Measurements from ENCODE around the gene ADAMTS15. TPM values are rescaled to one million over a fixed set of nuclear protein-coding genes. Genes with fewer than 3 reads are reported as not detected.

The ADAMTS15 gene, protein sequence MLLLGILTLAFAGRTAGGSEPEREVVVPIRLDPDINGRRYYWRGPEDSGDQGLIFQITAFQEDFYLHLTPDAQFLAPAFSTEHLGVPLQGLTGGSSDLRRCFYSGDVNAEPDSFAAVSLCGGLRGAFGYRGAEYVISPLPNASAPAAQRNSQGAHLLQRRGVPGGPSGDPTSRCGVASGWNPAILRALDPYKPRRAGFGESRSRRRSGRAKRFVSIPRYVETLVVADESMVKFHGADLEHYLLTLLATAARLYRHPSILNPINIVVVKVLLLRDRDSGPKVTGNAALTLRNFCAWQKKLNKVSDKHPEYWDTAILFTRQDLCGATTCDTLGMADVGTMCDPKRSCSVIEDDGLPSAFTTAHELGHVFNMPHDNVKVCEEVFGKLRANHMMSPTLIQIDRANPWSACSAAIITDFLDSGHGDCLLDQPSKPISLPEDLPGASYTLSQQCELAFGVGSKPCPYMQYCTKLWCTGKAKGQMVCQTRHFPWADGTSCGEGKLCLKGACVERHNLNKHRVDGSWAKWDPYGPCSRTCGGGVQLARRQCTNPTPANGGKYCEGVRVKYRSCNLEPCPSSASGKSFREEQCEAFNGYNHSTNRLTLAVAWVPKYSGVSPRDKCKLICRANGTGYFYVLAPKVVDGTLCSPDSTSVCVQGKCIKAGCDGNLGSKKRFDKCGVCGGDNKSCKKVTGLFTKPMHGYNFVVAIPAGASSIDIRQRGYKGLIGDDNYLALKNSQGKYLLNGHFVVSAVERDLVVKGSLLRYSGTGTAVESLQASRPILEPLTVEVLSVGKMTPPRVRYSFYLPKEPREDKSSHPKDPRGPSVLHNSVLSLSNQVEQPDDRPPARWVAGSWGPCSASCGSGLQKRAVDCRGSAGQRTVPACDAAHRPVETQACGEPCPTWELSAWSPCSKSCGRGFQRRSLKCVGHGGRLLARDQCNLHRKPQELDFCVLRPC
- total RNA-seq = 0.15 TPM

DNA sequence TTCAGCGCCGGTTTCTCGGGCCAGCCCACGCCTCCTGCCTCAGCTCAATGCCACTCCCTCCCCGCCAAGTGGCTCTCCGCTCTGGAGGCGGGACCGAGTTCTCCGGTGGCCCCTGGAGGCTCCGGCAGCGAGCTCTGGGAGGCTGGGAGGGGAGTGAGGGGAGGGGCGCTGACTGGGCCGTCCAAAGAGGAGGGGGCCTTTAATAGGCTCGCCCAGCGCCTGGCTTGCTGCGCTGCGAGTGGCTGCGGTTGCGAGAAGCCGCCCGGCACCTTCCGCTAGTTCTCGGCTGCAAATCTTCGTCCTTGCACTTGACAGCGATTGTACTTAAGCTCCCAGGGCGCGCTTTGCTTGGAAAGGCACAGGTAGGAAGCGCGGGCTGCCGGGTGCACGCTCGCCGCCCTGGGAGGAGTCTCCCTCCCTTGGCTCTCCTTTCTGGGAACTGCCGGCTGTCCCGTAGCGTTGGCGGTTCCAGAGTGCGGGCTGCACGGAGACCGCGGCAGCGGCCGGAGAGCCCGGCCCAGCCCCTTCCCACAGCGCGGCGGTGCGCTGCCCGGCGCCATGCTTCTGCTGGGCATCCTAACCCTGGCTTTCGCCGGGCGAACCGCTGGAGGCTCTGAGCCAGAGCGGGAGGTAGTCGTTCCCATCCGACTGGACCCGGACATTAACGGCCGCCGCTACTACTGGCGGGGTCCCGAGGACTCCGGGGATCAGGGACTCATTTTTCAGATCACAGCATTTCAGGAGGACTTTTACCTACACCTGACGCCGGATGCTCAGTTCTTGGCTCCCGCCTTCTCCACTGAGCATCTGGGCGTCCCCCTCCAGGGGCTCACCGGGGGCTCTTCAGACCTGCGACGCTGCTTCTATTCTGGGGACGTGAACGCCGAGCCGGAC is at the start of gene ADAMTS15:
TSS of gene ADAMTS15 (plus strand) at position 230 of the 894 bp plus-strand sequence. CDS start at position 559, 329 bp downstream.
- DNase-seq (ENCODE audit: low spot score) (no peak), ATAC-seq (peak; percentile 85)

- no peak for DNase-seq (ENCODE audit: low spot score)
- ATAC-seq = no peak
Measured at GRCh38 chr11:130399196-130399595, 49.2 kb upstream of the ADAMTS15 start.

- no peak for ATAC-seq
- DNase-seq (ENCODE audit: low spot score) = no peak
Measured at GRCh38 chr11:130400781-130401483, 47.5 kb upstream of the ADAMTS15 start.

GRCh38 chr11:130402570-130402969 is 45.9 kb upstream of the ADAMTS15 start:
- no peak for ATAC-seq

DNA sequence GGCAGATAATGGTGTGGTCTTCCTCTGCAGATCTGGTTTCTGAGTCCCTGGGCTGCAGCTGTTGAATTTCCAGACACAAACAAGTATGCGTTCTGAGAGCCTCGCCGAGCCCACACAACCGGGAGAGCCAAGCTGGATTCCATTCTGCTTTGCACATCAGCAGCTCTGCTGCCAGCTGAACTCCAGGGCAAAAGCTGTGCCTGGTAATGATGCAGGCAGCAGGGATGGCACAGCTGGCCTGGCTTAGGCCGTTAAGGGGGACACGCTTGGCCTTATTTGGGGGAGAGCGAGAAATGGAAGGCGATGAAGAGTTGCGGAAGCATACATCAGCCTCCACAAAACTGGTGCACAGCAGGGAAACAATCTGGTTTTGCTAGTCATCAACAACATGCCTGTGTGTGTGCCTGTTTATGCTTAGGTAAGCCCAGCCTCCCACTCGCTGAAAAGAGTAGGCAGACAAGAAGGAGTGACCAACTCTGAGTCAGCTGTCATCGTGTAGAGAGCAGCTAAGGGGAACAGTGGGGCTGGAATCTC is 45.1 kb upstream of the ADAMTS15 start:
- DNase-seq (ENCODE audit: low spot score) (no peak), ATAC-seq (no peak)

More at GRCh38 chr11:130402570-130402969, 45.9 kb upstream of the ADAMTS15 start:
- DNase-seq (ENCODE audit: low spot score) = no peak

- ATAC-seq (no peak), DNase-seq (ENCODE audit: low spot score) (no peak)
Measured at GRCh38 chr11:130403967-130404366, 44.5 kb upstream of the ADAMTS15 start.

DNA sequence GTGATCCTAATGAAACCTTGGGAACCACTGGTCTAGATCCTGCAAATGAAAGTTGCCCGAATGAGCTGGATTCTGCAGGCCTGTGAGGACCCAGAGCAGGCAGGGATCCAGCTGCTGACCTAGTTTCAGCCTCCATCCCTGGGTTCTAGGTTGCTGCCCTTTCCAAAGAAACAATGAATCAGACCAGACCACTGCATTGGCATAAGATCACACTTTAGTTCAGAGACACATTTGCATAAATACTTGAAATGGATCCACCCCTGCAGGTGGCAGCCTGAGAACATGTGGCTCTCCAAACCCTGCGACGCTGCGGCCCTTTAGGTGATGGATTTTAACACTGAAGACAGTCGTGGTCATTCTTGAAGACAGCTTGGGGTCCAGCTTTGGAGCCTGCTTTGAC is 43.7 kb upstream of the ADAMTS15 start:
- ATAC-seq (no peak), DNase-seq (ENCODE audit: low spot score) (no peak)

DNA sequence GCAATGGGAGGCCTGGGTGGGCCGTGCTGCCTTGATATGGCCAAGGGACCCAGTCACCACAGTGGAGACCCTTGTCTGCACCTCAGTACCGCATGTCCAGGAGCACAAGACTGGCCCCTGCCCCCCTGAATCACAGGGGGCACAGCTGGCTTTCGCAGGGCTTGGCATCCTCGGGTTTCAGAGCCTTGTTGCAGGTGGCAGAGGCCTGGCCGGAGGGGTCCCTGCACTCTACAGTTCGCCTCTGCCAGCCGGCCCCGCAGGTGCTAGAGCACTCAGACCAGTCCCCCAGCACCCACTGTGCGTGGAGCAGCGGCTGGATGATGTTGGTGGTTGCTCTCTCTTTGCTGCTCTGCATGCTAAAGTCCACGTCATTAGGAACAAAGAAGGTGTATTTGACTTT is 43.0 kb upstream of the ADAMTS15 start:
- DNase-seq (ENCODE audit: low spot score) (no peak), ATAC-seq (no peak)

GRCh38 chr11:130407978-130408377 is 40.5 kb upstream of the ADAMTS15 start:
- ATAC-seq (no peak), DNase-seq (ENCODE audit: low spot score) (no peak)

DNA sequence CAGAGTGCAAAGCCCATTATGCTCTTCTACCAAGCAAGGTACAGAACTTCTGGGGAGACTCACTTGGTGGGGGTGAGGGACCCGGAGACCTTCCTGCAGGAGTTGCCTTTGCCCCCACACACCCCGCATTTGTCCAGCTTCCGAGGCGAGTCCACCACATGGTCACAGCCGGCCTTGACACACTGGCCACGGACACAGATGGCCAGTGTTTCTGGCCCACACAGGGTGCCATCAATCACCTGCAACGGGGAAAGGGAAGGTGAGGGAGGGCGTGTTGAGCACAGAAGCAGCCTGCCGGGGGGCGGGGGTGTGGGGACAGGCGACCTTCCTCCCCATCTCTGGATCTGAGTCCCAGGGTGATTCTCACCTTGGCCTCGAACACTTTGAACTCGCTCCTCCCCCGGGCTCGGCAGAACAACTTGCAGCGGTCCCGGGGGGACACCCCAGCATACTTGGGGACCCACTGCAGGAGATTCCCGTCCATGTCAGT is 40.0 kb upstream of the ADAMTS15 start:
- ATAC-seq (no peak), DNase-seq (ENCODE audit: low spot score) (no peak)

- DNase-seq (ENCODE audit: low spot score) = no peak
- ATAC-seq = no peak
Measured at GRCh38 chr11:130408901-130409300, 39.5 kb upstream of the ADAMTS15 start.

DNA sequence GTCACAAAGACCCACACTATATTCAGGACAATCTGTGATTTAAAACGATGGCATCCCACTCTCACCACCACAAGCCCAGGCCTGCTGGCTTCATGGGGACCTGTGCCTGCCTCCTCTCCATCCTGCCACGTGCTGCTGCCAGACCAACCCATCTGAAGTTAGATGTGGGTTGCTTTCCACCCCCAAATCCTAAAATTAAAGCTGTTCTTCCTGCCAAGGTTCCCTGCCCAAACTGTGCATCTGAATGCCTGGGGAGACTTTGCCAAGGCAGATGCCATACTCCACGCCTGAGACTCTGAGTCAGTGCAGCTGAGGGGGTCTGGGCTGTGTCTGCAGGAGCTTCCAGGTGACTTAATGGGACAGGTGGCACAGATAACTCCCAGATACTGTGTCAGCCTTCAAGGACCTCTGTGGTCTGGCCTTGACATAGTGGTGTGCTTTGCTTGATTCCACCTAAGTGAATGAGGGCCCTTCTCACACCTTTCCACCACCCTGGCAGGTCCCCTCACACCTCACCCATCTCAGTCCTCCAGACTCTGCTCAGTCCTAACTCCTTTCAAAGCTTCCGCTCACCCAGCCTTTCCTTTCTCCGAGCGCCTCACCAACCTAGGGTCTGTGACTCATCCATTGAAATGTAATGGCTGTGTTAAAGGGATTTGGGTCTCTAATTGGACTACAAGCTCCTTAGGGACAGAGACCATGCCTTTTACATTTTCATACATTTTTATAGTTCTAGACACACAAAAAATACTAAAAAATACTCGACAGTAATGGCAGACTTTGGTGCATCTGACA is 38.7 kb upstream of the ADAMTS15 start:
- no peak for ATAC-seq
- no peak for DNase-seq (ENCODE audit: low spot score)

GRCh38 chr11:130411223-130411622 is 37.2 kb upstream of the ADAMTS15 start:
- DNase-seq (ENCODE audit: low spot score) (no peak), ATAC-seq (no peak)

DNA sequence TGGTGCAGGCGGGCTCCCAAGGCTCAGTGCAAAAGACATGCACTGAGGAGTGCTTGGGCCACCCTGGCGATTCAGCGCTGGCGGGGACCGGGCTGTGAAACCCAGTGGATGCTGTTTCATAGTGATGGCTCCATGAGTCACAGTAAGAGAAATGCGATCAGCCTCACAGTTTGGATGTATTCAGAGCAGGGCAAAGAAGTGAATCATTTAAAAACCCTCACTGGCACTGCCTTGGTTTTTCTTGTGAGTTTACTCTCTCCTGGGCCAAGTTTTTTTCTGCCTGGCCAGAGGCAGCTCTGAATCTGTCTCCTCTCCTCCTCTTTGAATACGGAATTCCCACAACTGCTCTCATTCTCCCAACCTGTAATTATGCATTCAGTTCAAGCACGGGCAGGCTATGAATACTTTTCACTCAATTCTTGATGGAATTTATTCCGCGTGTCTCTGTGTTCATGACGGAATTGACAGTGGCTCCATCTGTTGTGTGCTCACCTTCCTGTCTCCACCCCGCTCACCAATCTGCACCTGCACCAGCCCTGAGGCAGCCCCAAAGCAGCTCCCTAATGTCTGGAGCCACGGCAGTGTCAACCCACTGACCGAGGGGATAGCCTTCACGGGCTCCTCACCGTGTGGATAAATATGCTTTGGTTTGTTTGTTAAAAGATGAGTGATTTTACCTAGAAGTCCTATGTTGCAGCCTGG is 34.9 kb upstream of the ADAMTS15 start:
- no peak for DNase-seq (ENCODE audit: low spot score)
- ATAC-seq = no peak

DNA sequence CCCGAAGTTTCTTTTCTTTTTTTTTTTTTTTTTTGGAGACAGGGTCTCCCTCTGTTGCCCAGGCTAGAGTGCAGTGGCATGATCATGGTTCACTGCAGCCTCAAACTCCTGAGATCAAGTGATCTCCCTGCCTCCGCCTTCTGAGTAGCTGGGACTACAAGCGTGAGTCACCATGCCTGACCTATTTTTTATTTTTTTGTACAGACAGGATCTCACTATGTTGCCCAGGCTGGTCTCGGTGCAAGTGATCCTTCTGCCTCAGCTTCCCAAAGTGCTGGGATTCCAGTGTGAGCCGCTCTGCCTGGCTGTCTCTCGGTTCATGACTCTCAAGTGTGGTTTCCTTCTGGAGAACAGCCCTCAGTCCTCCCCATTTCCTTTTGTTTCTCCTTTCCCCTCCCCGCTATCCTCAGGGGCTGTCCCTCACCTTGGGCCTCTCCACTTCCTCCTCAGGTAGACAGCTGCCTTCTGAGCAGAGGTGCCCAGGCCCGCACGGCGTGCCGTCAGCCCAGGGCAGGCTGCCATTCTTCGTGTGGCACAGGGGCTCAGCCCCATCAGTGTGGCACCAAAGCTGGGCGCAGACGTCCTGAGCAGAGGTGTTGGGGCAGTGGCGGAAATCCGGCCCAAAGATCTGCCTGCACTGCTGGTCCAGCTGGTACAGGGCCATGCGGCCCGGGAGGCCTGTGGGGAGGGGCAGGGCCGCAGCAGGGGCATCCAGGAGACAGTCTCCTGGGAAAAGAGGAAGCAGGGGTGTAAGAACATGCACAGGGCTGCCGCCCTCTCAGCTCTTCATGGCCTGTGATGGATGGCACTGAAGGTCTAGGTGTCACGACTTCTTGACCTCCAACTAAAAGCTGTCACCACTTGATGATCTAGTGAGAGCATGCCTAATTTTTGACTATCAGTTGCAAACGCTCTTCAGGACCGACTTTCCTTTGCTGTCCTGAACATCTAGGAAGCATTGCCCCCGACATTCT is 34.1 kb upstream of the ADAMTS15 start:
- ATAC-seq (no peak), DNase-seq (ENCODE audit: low spot score) (no peak)

GRCh38 chr11:130415731-130416529 is 32.5 kb upstream of the ADAMTS15 start:
- DNase-seq (ENCODE audit: low spot score) (no peak), ATAC-seq (no peak)
